Epithelial cell of prostate (primary cell): ENCODE results near the gene SORBS2.

Experiments used
- DNase-seq: peaks from one replicate; pipeline ENCODE4 v3.0.0-alpha.2; 2011; ENCODE audit warnings: low read depth, low spot score
- H3K27ac ChIP-seq: fragments of 450-650 bp; 2 replicates; pipeline ENCODE4 v1.5.1; 2017; ENCODE audit warnings: mild to moderate bottlenecking

The SORBS2 gene

GRCh38 chr4:185600801-185601434 lies 211.1 kb downstream of the SORBS2 start:
- H3K27ac ChIP-seq, result no peak overlapping the region
- DNase-seq, result no peak

- DNase-seq, result no peak
These were observed 212.3 kb downstream of the SORBS2 start for GRCh38 chr4:185599553-185600243.

GRCh38 chr4:185598846-185599552 lies 213.0 kb downstream of the SORBS2 start:
- H3K27ac ChIP-seq, result no peak overlapping the region
- no peak for DNase-seq

More at GRCh38 chr4:185599553-185600243, 212.3 kb downstream of the SORBS2 start:
- no peak overlapping the region for H3K27ac ChIP-seq

GRCh38 chr4:185597532-185598188 lies 214.3 kb downstream of the SORBS2 start:
- DNase-seq, result peak; percentile 12
- no peak overlapping the region for H3K27ac ChIP-seq

GRCh38 chr4:185592845-185593488 lies 219.0 kb downstream of the SORBS2 start:
- no peak overlapping the region for H3K27ac ChIP-seq
- DNase-seq, result no peak

GRCh38 chr4:185592438-185592837 lies 219.6 kb downstream of the SORBS2 start:
- H3K27ac ChIP-seq, result no peak overlapping the region
- DNase-seq, result no peak

GRCh38 chr4:185591679-185592141 lies 220.3 kb downstream of the SORBS2 start:
- peak; percentile 27 for DNase-seq
- H3K27ac ChIP-seq, result peak overlapping the region; percentile 18

GRCh38 chr4:185590982-185591381 lies 221.0 kb downstream of the SORBS2 start:
- no peak for DNase-seq
- no peak overlapping the region for H3K27ac ChIP-seq

- H3K27ac ChIP-seq, result no peak overlapping the region
- DNase-seq, result no peak
These were observed 222.7 kb downstream of the SORBS2 start for GRCh38 chr4:185589067-185589836.

GRCh38 chr4:185587427-185588161 lies 224.4 kb downstream of the SORBS2 start:
- DNase-seq, result no peak
- no peak overlapping the region for H3K27ac ChIP-seq

GRCh38 chr4:185587030-185587426 lies 225.0 kb downstream of the SORBS2 start:
- no peak overlapping the region for H3K27ac ChIP-seq

GRCh38 chr4:185585211-185585610 lies 226.8 kb downstream of the SORBS2 start:
- H3K27ac ChIP-seq, result no peak overlapping the region
- DNase-seq, result no peak

More at GRCh38 chr4:185587030-185587426, 225.0 kb downstream of the SORBS2 start:
- no peak for DNase-seq

GRCh38 chr4:185583813-185584212 lies 228.2 kb downstream of the SORBS2 start:
- H3K27ac ChIP-seq, result no peak overlapping the region
- no peak for DNase-seq

GRCh38 chr4:185582651-185583400 lies 229.2 kb downstream of the SORBS2 start:
- H3K27ac ChIP-seq, result no peak overlapping the region
- no peak for DNase-seq

- no peak overlapping the region for H3K27ac ChIP-seq
- no peak for DNase-seq
These were observed 231.3 kb downstream of the SORBS2 start for GRCh38 chr4:185580699-185581098.

GRCh38 chr4:185578284-185578683 lies 233.7 kb downstream of the SORBS2 start:
- no peak for DNase-seq

GRCh38 chr4:185576962-185577950 lies 234.7 kb downstream of the SORBS2 start:
- no peak overlapping the region for H3K27ac ChIP-seq
- DNase-seq, result no peak

More at GRCh38 chr4:185578284-185578683, 233.7 kb downstream of the SORBS2 start:
- H3K27ac ChIP-seq, result no peak overlapping the region
